Upper lobe of left lung (tissue), 4 donors: ENCODE results near the gene TXNDC2.

Experiments
- POLR2A ChIP-seq, 4 donors: fragments of 450-650 bp; IDR thresholded peaks; one replicate each; pipeline ENCODE4 v1.5.1; 2016 to 2017; ENCODE audit warnings: antibody characterized with exemption in 4 of 4, mild to moderate bottlenecking in 2 of 4
- POLR2AphosphoS5 ChIP-seq, 2 donors: sonication (generic); formaldehyde crosslinking; IDR thresholded peaks; one replicate each; pipeline ENCODE4 v1.5.1; 2017; ENCODE audit warnings: antibody characterized with exemption in 2 of 2

DNA sequence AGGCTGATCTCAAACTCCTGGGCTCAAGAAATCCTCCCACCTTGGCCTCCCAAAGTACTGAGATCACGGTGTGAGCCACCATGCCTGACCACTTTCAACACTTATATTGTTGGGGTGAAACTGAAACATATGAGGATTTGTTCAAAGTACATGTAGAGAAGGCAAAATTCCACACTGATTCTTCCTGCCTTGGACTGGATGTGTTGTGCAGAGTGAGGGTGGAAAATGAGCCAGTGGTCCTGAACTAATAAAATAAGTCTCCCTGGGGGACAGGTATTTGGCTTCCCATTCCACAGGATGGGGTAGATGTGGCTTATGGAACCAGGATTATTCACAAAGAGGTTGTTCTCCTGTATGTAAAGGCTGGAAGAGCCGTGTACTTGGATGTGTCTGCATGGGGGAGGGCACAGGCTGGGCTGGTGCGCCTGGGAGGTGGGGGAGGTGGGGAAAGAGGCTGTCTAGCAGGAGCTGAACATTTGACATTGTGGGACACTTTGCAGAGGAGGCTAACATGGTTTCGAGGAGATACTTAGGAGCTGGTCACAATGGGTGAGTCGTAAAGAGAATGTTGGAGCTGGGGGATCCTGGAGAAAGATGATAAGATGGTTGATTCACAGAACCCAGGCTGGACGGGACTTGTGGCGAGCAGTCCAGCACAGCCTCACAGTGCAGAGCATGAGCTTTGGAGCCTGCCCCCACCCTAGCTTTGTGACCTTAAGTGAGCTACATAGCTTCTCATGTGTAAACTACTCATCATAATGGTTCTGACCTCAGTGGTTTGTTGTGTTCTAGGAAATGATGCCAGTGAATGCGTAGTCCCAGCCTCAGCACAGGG lies at the start of gene TXNDC2:
- TF ChIP-seq POLR2AphosphoS5 (IDR thresholded peaks at IDR 0.05) (no peak), POLR2A (IDR thresholded peaks at IDR 0.05) (no peak)
